ENCODE data around the gene SPOCK2. TPM values are rescaled to one million over a fixed set of nuclear protein-coding genes. Genes with fewer than 3 reads are reported as not detected.
A peak's percentile ranks its signal among the peaks of the same experiment; 100 is the strongest.

SPOCK2 gene
- total and polyA plus RNA-seq, 2 of the 13 experiments (the other 11 are each of a cell fraction or from before 2014, with no cell fraction given), result 8.6 to 30.6 TPM

- no peak; the same call in 1 of the 2 replicates for TF ChIP-seq ZKSCAN5 (CRISPR knock-in tag; IDR thresholded peaks at IDR 0.05)
- TF ChIP-seq ZNF652 (CRISPR knock-in tag; IDR thresholded peaks at IDR 0.05; ENCODE audit: borderline replicate concordance, low read depth), result no peak
- TF ChIP-seq FOXK1 (CRISPR knock-in tag; IDR thresholded peaks at IDR 0.05; ENCODE audit: borderline replicate concordance, low read depth), result peak; percentile 78; the same call in 1 of the 2 replicates
- TF ChIP-seq SNAPC2 (CRISPR knock-in tag; IDR thresholded peaks at IDR 0.05), result peak; percentile 96
- TF ChIP-seq POLR2AphosphoS5 (IDR thresholded peaks at IDR 0.05; ENCODE audit: low read depth, low read length), result peak; percentile 7; the same call in 1 of the 2 replicates
- TF ChIP-seq HOXA5 (CRISPR knock-in tag; IDR thresholded peaks at IDR 0.05), result no peak
- peak; percentile 72; the same call in 1 of the 2 replicates for TF ChIP-seq PPARG (CRISPR knock-in tag; conservative IDR thresholded peaks at IDR 0.05)
- TF ChIP-seq, protein P1, sequence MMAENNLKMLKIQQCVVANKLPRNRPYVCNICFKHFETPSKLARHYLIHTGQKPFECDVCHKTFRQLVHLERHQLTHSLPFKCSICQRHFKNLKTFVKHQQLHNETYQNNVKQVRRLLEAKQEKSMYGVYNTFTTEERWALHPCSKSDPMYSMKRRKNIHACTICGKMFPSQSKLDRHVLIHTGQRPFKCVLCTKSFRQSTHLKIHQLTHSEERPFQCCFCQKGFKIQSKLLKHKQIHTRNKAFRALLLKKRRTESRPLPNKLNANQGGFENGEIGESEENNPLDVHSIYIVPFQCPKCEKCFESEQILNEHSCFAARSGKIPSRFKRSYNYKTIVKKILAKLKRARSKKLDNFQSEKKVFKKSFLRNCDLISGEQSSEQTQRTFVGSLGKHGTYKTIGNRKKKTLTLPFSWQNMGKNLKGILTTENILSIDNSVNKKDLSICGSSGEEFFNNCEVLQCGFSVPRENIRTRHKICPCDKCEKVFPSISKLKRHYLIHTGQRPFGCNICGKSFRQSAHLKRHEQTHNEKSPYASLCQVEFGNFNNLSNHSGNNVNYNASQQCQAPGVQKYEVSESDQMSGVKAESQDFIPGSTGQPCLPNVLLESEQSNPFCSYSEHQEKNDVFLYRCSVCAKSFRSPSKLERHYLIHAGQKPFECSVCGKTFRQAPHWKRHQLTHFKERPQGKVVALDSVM (CRISPR knock-in tag; IDR thresholded peaks at IDR 0.05), result peak; percentile 72; the same call in 1 of the 2 replicates
- TF ChIP-seq ZNF775 (CRISPR knock-in tag; IDR thresholded peaks at IDR 0.05; ENCODE audit: borderline replicate concordance), result no peak
- TF ChIP-seq KLF16 (CRISPR knock-in tag; IDR thresholded peaks at IDR 0.05), result peak in 1 of 2 experiments; percentile 59; a peak in 1 of 4 replicates
- peak; percentile 82 for TF ChIP-seq TMF1 (CRISPR knock-in tag; IDR thresholded peaks at IDR 0.05; ENCODE audit: low read depth)
- TF ChIP-seq KDM2A (CRISPR knock-in tag; IDR thresholded peaks at IDR 0.05; ENCODE audit: borderline replicate concordance, low read depth), result peak; percentile 55; the same call in 1 of the 2 replicates
- TF ChIP-seq SCMH1 (CRISPR knock-in tag; IDR thresholded peaks at IDR 0.05; ENCODE audit: borderline replicate concordance), result no peak
- no peak for TF ChIP-seq ZNF256 (CRISPR knock-in tag; conservative IDR thresholded peaks at IDR 0.05)
- TF ChIP-seq, protein P2, sequence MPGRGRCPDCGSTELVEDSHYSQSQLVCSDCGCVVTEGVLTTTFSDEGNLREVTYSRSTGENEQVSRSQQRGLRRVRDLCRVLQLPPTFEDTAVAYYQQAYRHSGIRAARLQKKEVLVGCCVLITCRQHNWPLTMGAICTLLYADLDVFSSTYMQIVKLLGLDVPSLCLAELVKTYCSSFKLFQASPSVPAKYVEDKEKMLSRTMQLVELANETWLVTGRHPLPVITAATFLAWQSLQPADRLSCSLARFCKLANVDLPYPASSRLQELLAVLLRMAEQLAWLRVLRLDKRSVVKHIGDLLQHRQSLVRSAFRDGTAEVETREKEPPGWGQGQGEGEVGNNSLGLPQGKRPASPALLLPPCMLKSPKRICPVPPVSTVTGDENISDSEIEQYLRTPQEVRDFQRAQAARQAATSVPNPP (CRISPR knock-in tag; IDR thresholded peaks at IDR 0.05), result peak; percentile 89
- TF ChIP-seq ZNF446 (CRISPR knock-in tag; IDR thresholded peaks at IDR 0.05), result no peak
- TF ChIP-seq TBX3 (IDR thresholded peaks at IDR 0.05; ENCODE audit: borderline replicate concordance), result peak; percentile 62; the same call in 1 of the 2 replicates
- TF ChIP-seq, protein P3, sequence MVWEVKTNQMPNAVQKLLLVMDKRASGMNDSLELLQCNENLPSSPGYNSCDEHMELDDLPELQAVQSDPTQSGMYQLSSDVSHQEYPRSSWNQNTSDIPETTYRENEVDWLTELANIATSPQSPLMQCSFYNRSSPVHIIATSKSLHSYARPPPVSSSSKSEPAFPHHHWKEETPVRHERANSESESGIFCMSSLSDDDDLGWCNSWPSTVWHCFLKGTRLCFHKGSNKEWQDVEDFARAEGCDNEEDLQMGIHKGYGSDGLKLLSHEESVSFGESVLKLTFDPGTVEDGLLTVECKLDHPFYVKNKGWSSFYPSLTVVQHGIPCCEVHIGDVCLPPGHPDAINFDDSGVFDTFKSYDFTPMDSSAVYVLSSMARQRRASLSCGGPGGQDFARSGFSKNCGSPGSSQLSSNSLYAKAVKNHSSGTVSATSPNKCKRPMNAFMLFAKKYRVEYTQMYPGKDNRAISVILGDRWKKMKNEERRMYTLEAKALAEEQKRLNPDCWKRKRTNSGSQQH (CRISPR knock-in tag; IDR thresholded peaks at IDR 0.05; ENCODE audit: low read depth), result peak; percentile 64; the same call in 1 of the 2 replicates
- TF ChIP-seq SRSF9 (IDR thresholded peaks at IDR 0.05; ENCODE audit: borderline replicate concordance, insufficient read depth, low read depth, low read length, poor library complexity, severe bottlenecking), result no peak
Measured at GRCh38 chr10:72030762-72031543, 57.4 kb downstream of the SPOCK2 start (continued).

Data from HepG2 (cell line).